HG03565 (cell line): ENCODE results near the gene INSC.
A peak's percentile ranks its signal among the peaks of the same experiment; 100 is the strongest.

Experiments
- ATAC-seq: cut with Tn5 transposase; IDR thresholded peaks from one replicate; pipeline ENCODE4 v1.9.1; 2021; ENCODE audit warnings: mild to moderate bottlenecking, moderate library complexity; ENCODE audit not compliant: unreplicated experiment

Gene INSC

GRCh38 chr11:15145151-15145550 is 30.4 kb downstream of the INSC start:
- ATAC-seq: no peak

DNA sequence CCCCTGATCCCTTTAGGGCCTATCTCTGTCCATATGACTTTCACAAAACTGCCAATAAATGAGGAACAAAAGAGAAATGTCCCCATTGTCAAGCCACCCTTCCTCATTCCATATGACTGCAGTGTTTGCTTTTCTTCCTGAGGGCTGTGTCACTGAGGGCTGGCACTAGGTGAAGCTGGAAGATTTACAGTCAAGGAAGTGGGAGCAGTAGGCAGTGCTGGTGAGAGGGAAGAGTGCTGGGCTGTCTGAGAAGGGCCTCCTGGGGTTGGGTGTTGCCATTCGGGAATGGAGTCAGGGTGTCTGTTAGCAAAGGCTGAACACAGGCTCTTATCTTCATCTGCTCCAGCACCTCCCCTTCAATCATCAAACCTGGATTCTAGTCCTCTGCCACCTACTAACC is 30.9 kb downstream of the INSC start:
- ATAC-seq: no peak

DNA sequence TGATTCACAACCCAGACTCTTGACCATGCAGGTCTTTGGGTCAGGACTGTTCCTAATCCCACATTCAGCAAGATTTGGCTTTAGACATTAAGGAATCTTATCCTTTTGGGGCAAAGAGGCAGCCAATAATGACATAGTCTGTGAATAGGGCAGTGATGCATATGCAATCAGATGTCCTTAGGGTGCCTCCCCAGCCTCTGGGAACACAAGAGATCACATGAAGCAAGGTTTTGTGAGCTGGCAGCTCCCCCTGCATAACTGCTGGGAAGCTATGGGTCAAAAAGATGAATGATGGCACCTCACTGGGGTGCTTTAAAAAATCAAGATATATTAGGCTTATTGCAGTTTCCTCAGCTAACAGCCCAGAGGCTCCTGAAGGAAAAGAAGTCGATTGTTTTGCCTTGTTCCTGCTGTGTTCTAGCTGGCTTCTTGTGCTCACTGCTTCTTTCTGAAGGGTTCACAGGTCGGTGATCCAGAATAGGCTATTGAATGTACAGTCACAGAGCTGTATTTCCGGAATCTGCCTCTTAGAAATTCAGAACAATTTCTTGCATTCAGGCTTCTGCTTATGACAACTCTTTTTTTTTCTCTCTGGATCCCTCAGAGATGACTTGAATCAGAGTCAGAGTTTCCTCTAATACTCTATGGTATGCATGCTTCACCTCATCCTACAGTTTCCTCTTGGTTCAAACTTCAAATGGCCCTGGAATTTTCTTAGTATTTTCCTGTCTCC is 31.7 kb downstream of the INSC start:
- no peak for ATAC-seq

GRCh38 chr11:15148169-15148568 is 33.4 kb downstream of the INSC start:
- no peak for ATAC-seq

DNA sequence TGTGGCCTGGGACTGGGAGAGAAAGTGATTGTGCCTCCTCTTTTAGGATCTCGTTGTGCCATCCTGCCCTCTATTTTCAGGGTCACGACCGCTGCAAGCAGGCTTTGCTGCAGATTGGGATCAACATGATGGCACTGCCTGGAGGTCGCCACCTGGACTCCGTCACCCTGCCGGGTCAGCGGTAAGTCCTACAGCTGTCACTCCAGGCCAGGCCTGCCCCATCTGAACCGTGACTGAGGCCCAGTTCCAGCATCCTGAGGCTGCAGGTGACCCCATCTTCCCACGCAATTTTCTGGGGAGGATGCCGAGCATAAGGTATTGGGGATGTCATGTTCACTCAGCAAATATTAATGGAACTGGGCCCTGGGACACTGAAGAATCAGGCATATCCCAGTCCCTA is 34.3 kb downstream of the INSC start:
- no peak for ATAC-seq

DNA sequence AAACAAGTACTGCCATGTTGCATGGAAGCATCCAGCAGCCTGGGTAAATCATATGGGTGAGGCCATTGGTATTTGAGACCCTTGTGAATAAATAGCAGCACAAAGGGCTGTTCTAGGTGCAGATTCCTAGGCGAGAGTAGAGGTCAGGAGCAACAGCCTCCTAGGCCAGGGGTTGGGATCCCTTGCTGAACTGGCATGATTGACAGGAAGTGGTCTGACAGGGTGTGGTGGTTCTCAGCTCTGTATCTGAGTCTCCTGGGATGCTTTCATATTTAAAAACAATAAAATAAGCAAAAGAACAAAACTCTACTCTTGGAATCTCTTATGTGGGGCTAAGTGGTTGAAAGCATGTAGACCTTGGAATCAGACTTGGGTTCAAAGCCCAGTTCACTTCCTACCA is 35.8 kb downstream of the INSC start:
- ATAC-seq: no peak

- no peak for ATAC-seq
Observed at GRCh38 chr11:15153231-15153630, 38.5 kb downstream of the INSC start.

- no peak for ATAC-seq
Observed at GRCh38 chr11:15157181-15157580, 42.5 kb downstream of the INSC start.

DNA sequence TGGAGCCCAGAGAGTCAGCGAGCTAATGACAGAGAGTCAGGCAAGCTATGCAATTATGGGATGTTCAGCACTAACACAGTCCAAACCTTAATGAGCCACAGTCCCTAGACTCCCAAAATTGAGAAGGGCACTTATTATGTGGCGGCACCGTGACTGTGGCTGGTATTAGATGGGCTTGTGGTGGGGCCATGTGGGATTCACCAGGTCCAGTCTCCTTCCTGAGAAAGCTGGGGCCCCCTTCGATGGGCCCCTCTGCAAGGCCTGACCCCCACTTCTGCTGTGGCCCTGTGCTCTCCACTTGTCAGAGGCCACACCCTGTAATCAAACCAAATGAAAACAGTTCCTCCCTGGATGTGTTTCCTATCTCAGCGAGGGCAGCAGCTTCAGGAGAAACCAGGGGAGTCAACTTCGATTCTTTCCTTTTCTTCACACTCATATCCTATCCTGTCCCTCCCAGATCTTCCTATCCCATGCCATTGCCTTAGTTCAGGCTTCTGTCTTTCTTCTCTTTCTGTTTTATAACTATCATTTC is 42.9 kb downstream of the INSC start:
- ATAC-seq: no peak

- no peak for ATAC-seq
Observed at GRCh38 chr11:15158351-15159015, 43.8 kb downstream of the INSC start.

DNA sequence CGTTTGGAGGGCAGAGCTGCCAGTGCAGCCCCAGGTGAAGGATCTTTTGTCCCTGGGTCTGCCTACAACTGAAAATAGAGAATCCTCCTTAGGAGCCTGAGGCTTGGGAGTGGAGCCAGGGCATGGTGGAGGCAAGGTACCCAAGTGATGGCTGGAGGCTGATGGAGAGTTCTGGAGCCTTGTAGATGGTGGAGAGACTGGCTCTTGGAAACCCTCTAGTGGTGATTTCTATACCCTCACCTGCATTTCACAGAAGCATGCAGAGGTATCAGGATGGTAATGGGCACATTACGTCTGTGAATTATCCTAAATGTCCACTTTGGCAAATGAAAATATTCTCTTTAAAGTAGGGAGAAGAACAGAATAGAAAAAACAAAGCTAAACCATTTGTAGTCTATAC is 44.4 kb downstream of the INSC start:
- ATAC-seq: peak; percentile 68

GRCh38 chr11:15161790-15162189 is 47.1 kb downstream of the INSC start:
- ATAC-seq: no peak

- no peak for ATAC-seq
Observed at GRCh38 chr11:15163136-15163535, 48.4 kb downstream of the INSC start.

DNA sequence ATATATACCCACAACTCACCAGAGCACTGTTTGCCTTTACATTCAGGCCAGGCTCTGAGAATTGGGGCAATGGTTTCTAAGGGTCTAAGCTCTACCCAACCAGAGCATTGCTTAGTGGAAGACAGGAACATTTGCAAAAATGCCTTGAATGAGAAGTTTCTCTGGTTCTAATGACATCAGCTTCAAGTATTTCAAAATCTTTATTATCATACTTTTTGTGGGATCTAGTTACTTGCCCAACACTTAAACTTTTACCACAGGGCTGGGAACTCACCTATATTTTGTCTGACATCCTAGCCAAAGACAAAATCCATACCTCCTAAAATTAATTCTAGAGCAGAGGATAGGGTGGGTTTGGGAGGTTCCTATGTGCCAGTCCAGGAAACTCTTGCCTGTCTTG is 51.5 kb downstream of the INSC start:
- ATAC-seq: no peak

DNA sequence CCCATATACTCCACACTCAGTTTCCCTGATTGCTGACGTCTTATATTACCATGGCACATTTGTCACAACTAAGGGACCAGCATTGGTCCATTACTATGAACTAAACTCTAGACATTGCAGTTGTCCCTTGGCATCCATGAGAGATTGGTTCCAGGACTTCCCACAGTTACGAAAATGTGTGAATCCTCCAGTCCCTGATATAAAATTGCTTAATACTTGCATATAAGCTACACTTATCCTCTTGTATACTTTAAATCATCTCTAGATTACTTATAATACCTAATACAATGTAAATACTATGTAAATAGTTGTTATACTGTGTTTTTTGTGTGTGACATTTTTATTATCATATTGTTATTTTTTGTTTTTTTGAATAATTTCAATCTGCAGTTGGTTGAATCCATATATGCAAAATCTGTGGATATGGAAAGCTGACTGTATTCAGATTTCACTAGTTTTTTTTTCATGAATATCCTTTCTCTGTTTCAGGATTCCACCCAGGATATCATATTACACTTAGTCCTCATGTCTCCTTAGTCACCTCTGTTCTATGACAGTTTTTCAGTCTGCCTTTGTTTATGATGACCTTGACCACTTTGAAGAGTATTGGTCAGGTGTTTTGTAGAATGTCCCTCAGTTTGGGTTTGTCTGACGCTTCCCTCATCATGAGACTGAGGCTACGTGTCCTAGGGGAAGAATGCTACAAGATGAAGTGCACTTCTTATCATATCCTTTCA is 55.3 kb downstream of the INSC start:
- ATAC-seq: no peak

DNA sequence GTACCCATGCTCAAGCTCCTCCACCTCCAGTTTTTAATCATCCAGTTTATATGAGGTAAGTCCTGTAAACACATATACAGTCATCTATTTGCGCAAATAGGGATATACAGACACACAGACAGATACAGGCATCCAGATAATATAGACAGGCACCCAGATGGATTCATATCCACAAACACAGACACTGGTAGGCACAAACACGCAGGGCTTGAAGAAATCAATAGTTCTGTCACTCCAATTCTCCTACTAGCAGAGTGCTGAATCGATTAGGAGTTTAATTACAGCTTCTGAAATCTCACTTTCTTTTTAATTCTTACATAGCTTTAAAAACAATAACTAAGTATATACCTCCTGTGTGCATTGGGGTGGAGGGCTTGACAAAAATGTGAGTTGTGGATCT is 56.0 kb downstream of the INSC start:
- ATAC-seq: no peak

GRCh38 chr11:15171956-15172355 is 57.2 kb downstream of the INSC start:
- ATAC-seq: no peak

- no peak for ATAC-seq
Observed at GRCh38 chr11:15175831-15176230, 61.1 kb downstream of the INSC start.

- no peak for ATAC-seq
Observed at GRCh38 chr11:15176646-15177163, 62.0 kb downstream of the INSC start.

- ATAC-seq: no peak
Observed at GRCh38 chr11:15177491-15177890, 62.8 kb downstream of the INSC start.

- no peak for ATAC-seq
Observed at GRCh38 chr11:15178214-15178613, 63.5 kb downstream of the INSC start.

DNA sequence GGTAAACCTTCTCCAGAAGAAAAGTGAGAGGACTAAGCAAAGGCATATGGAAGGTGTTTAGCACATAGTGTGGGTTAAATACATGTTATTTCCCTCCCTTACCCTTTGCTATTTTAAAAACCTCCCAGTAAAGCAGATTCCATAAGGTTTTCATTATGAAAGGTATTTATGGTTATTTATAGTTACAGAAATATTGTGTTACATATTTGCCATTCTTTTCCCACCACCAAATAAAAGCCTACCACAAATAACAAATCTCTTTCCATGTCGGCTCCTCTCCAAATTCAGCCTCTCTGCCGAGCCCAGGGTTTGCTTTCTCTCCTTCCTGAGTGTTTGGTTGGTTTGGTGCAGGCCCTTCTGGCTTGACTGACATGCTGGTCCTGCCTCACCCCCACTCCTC is 64.4 kb downstream of the INSC start:
- no peak for ATAC-seq
